ENCODE results near the gene GTPBP2. TPM values are rescaled to one million over a fixed set of nuclear protein-coding genes. Genes with fewer than 3 reads are reported as not detected.
"Not testable (repeated sequence)": the region's sequence is repeated elsewhere in the genome, so short reads cannot be mapped to it uniquely, and the experiment has no call there.

The GTPBP2 gene
- total RNA-seq, 1 donor from 2014 or later, result 176 TPM

- no peaks in the 10 kb centered on the region for H3K27me3 ChIP-seq (ENCODE audit: control insufficient read depth, insufficient read depth, low read length)
- no peak for TF ChIP-seq CTCF (IDR thresholded peaks at IDR 0.05; ENCODE audit: insufficient read depth, low read length, severe bottlenecking)
- FAIRE-seq (no peak), DNase-seq (ENCODE audit: low read depth) (peak; percentile 82)
- H3K36me3 ChIP-seq (ENCODE audit: control insufficient read depth, insufficient read depth, low read length), result peaks cover 14% of the 10 kb centered on the region
- no peak overlapping the region for H3K4me3 ChIP-seq (ENCODE audit: low read depth, low read length)
These were observed 24.9 kb downstream of the GTPBP2 start for GRCh38 chr6:43604174-43604573.

GRCh38 chr6:43600595-43600994 lies 28.5 kb downstream of the GTPBP2 start:
- Histone ChIP-seq H3K27me3 (ENCODE audit: control insufficient read depth, insufficient read depth, low read length) (no peaks in the 10 kb centered on the region), H3K4me3 (ENCODE audit: low read depth, low read length) (no peak overlapping the region), H3K36me3 (ENCODE audit: control insufficient read depth, insufficient read depth, low read length) (peaks cover 16% of the 10 kb centered on the region)
- DNase-seq (ENCODE audit: low read depth) (no peak), FAIRE-seq (no peak)
- no peak for TF ChIP-seq CTCF (IDR thresholded peaks at IDR 0.05; ENCODE audit: insufficient read depth, low read length, severe bottlenecking)

- TF ChIP-seq CTCF (IDR thresholded peaks at IDR 0.05; ENCODE audit: insufficient read depth, low read length, severe bottlenecking), result no peak
- no peak for FAIRE-seq
These were observed 35.1 kb downstream of the GTPBP2 start for GRCh38 chr6:43593938-43594337.

GRCh38 chr6:43589564-43589963 lies 39.5 kb downstream of the GTPBP2 start:
- not testable (repeated sequence) for DNase-seq (ENCODE audit: low read depth); FAIRE-seq; H3K27me3 ChIP-seq (ENCODE audit: control insufficient read depth, insufficient read depth, low read length); H3K4me3 ChIP-seq (ENCODE audit: low read depth, low read length)
- peaks cover 13% of the 10 kb centered on the region for H3K36me3 ChIP-seq (ENCODE audit: control insufficient read depth, insufficient read depth, low read length)

More at GRCh38 chr6:43593938-43594337, 35.1 kb downstream of the GTPBP2 start:
- DNase-seq (ENCODE audit: low read depth), result no peak
- Histone ChIP-seq H3K4me3 (ENCODE audit: low read depth, low read length) (no peak overlapping the region), H3K36me3 (ENCODE audit: control insufficient read depth, insufficient read depth, low read length) (peaks cover 6% of the 10 kb centered on the region), H3K27me3 (ENCODE audit: control insufficient read depth, insufficient read depth, low read length) (no peaks in the 10 kb centered on the region)

GRCh38 chr6:43588194-43588593 lies 40.9 kb downstream of the GTPBP2 start:
- peaks cover 18% of the 10 kb centered on the region for H3K36me3 ChIP-seq (ENCODE audit: control insufficient read depth, insufficient read depth, low read length)
- FAIRE-seq, result no peak
- H3K27me3 ChIP-seq (ENCODE audit: control insufficient read depth, insufficient read depth, low read length), result no peaks in the 10 kb centered on the region
- H3K4me3 ChIP-seq (ENCODE audit: low read depth, low read length), result no peak overlapping the region
- TF ChIP-seq CTCF (IDR thresholded peaks at IDR 0.05; ENCODE audit: insufficient read depth, low read length, severe bottlenecking), result no peak
- DNase-seq (ENCODE audit: low read depth), result no peak

- no peak for DNase-seq (ENCODE audit: low read depth)
- H3K4me3 ChIP-seq (ENCODE audit: low read depth, low read length), result no peak overlapping the region
- H3K36me3 ChIP-seq (ENCODE audit: control insufficient read depth, insufficient read depth, low read length), result peaks cover 26% of the 10 kb centered on the region
- H3K27me3 ChIP-seq (ENCODE audit: control insufficient read depth, insufficient read depth, low read length), result no peaks in the 10 kb centered on the region
- FAIRE-seq, result no peak
- no peak for TF ChIP-seq CTCF (IDR thresholded peaks at IDR 0.05; ENCODE audit: insufficient read depth, low read length, severe bottlenecking)
These were observed 44.0 kb downstream of the GTPBP2 start for GRCh38 chr6:43584892-43585570.
